Omental fat pad (tissue), 4 donors: ENCODE results near the gene WDFY4. TPM values are rescaled to one million over a fixed set of nuclear protein-coding genes. Genes with fewer than 3 reads are reported as not detected.

Source experiments
- ATAC-seq: fragments of 150-250 bp; one replicate; pipeline ENCODE4 v1.9.1; 2016; ENCODE audit warnings: mild to moderate bottlenecking, moderate library complexity; ENCODE audit not compliant: low FRiP score
- DNase-seq: peaks from one replicate; pipeline ENCODE4 v3.0.0-alpha.2; 2019; ENCODE audit warnings: low spot score
- total RNA-seq, 4 donors: library from RNA; depleted of rRNA; stranded (reverse); fragments of >200 nt; gene quantifications; one replicate each; pipeline ENCODE4 v1.1.0, GENCODE V29; 2016
- TF ChIP-seq, protein P1 (sequence below), 3 donors: fragments of 450-650 bp; IDR thresholded peaks; one replicate each; pipeline ENCODE4 v1.5.1; 2016 to 2017; ENCODE audit warnings: antibody characterized with exemption in 3 of 3, mild to moderate bottlenecking in 3 of 3, moderate library complexity in 2 of 3

The WDFY4 gene
- total RNA-seq, 4 donors from 2014 or later, result 6.8 to 21.4 (median 10.5) TPM

DNA sequence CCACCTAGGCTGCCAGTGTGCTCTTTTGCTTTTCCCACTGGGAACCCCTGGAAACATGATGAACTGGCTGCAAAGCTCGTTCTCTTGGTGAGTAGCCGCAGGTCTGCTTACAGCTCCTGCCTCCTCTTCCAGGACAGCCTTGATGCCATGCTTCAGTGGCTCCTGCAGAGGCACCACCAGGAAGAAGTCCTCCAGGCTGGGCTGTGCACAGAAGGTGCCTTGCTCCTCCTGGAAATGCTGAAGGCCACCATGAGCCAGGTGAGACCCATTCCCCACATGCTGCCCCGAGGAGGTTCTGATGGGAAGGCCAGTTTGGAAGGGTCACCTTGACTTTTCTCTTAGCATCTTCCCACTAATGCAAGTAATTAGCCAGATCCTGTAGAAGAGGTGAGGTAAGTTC lies 129.2 kb downstream of the WDFY4 start:
- TF ChIP-seq, protein P1, sequence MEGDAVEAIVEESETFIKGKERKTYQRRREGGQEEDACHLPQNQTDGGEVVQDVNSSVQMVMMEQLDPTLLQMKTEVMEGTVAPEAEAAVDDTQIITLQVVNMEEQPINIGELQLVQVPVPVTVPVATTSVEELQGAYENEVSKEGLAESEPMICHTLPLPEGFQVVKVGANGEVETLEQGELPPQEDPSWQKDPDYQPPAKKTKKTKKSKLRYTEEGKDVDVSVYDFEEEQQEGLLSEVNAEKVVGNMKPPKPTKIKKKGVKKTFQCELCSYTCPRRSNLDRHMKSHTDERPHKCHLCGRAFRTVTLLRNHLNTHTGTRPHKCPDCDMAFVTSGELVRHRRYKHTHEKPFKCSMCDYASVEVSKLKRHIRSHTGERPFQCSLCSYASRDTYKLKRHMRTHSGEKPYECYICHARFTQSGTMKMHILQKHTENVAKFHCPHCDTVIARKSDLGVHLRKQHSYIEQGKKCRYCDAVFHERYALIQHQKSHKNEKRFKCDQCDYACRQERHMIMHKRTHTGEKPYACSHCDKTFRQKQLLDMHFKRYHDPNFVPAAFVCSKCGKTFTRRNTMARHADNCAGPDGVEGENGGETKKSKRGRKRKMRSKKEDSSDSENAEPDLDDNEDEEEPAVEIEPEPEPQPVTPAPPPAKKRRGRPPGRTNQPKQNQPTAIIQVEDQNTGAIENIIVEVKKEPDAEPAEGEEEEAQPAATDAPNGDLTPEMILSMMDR (IDR thresholded peaks at IDR 0.05), result no peak
- no peak for DNase-seq

DNA sequence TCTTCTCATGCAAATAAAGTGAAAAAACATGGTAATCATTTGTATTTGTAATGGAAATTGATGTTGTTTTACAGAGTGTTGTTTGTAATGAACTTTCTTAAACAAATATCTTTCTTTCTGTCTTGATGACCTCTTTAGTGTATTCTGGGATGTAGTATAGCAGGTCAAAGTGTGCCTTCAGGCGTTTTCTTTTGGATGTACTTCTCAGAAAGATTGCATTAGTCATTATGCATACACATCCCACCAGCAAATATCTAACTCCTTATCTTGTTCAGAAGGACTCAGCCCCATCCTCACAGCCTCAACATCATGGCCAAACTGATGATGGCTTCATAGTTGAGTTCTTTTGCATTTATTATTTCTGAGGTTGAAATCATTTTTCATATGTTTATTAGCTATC lies 130.3 kb downstream of the WDFY4 start:
- DNase-seq (no peak), ATAC-seq (no peak)
- TF ChIP-seq, protein P1 (IDR thresholded peaks at IDR 0.05), result no peak

More for the DNA sequence above, 129.2 kb downstream of the WDFY4 start:
- ATAC-seq, result no peak

GRCh38 chr10:48817141-48817540 lies 132.5 kb downstream of the WDFY4 start:
- ATAC-seq (no peak), DNase-seq (no peak)

GRCh38 chr10:48818081-48818480 lies 133.4 kb downstream of the WDFY4 start:
- ATAC-seq (no peak), DNase-seq (no peak)
- TF ChIP-seq, protein P1 (IDR thresholded peaks at IDR 0.05), result no peak

More at GRCh38 chr10:48817141-48817540, 132.5 kb downstream of the WDFY4 start:
- TF ChIP-seq, protein P1 (IDR thresholded peaks at IDR 0.05), result no peak

GRCh38 chr10:48818861-48819520 lies 134.3 kb downstream of the WDFY4 start:
- ATAC-seq, result no peak
- no peak for DNase-seq
- TF ChIP-seq, protein P1 (IDR thresholded peaks at IDR 0.05), result no peak

DNA sequence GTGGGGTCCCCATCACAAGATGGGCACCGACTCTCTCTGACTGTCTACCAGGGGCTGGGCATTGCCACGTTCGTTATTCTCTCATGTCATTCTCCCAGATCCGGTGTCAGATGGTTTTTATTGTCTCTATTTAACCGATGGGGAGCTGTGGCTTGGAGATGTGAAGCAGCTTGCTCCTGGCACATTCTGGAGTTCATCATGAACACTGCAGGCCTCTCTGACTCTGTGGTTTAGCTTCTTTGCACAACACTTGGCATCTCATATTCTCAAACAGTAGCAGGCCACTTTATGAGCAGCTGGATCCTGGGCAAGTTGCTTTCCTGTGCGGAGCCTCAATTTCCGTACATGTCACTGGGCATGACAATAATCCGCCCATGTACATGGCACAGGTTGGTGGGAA lies 135.1 kb downstream of the WDFY4 start:
- DNase-seq, result no peak
- no peak for ATAC-seq
- TF ChIP-seq, protein P1 (IDR thresholded peaks at IDR 0.05), result no peak

DNA sequence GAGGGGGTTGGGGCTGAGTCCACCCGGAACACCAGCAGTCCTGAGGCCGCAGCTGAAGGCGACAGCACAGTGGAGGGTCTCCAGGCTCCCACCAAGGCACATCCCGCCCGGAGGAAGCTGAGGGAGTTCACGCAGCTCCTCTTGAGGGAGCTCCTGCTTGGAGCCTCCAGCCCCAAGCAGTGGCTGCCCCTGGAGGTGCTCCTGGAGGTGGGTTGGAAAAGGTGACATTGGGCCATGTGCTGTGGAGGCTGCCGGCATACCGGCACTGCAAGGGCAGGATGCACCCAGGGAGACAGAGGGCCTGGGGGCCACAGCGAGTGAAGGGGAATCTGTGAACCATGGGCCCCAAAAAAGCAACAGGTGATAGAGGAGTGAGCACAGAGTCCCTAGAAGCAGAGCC lies 135.6 kb downstream of the WDFY4 start:
- TF ChIP-seq, protein P1 (IDR thresholded peaks at IDR 0.05), result no peak
- DNase-seq (no peak), ATAC-seq (no peak)
